Esophagus muscularis mucosa (tissue), 4 donors: ENCODE results near the gene PLP1.

Experiments
- EP300 ChIP-seq: sonication (generic); formaldehyde crosslinking; IDR thresholded peaks from one replicate; pipeline ENCODE4 v1.6.1; 2017; ENCODE audit warnings: antibody characterized with exemption
- POLR2AphosphoS5 ChIP-seq, 2 donors: sonication (generic); formaldehyde crosslinking; IDR thresholded peaks; one replicate each; pipeline ENCODE4 v1.6.1; 2017; ENCODE audit warnings: antibody characterized with exemption in 2 of 2
- TF ChIP-seq, protein P1 (sequence below), 3 experiments: fragments of 200-600 bp in 2 of 3; fragments of 450-650 bp in 1 of 3; sonication (generic) in 2 of 3; IDR thresholded peaks; one replicate each; pipeline ENCODE4 v1.5.1; 2017 to 2019; ENCODE audit warnings: antibody characterized with exemption in 3 of 3, mild to moderate bottlenecking in 2 of 3, moderate library complexity in 1 of 3

DNA sequence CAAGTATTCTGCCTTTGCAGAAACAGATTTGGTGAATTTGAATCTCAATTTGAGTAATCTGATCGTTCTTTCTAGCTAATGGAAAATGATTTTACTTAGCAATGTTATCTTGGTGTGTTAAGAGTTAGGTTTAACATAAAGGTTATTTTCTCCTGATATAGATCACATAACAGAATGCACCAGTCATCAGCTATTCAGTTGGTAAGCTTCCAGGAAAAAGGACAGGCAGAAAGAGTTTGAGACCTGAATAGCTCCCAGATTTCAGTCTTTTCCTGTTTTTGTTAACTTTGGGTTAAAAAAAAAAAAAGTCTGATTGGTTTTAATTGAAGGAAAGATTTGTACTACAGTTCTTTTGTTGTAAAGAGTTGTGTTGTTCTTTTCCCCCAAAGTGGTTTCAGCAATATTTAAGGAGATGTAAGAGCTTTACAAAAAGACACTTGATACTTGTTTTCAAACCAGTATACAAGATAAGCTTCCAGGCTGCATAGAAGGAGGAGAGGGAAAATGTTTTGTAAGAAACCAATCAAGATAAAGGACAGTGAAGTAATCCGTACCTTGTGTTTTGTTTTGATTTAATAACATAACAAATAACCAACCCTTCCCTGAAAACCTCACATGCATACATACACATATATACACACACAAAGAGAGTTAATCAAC, 15.3 kb downstream of the PLP1 start:
- TF ChIP-seq POLR2AphosphoS5 (IDR thresholded peaks at IDR 0.05), result no peak
- TF ChIP-seq, protein P1, sequence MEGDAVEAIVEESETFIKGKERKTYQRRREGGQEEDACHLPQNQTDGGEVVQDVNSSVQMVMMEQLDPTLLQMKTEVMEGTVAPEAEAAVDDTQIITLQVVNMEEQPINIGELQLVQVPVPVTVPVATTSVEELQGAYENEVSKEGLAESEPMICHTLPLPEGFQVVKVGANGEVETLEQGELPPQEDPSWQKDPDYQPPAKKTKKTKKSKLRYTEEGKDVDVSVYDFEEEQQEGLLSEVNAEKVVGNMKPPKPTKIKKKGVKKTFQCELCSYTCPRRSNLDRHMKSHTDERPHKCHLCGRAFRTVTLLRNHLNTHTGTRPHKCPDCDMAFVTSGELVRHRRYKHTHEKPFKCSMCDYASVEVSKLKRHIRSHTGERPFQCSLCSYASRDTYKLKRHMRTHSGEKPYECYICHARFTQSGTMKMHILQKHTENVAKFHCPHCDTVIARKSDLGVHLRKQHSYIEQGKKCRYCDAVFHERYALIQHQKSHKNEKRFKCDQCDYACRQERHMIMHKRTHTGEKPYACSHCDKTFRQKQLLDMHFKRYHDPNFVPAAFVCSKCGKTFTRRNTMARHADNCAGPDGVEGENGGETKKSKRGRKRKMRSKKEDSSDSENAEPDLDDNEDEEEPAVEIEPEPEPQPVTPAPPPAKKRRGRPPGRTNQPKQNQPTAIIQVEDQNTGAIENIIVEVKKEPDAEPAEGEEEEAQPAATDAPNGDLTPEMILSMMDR (IDR thresholded peaks at IDR 0.05), result no peak
- no peak for TF ChIP-seq EP300
